Type B pancreatic cell (in vitro differentiated cells): Measurements from ENCODE around the gene PCNX3. TPM values are rescaled to one million over a fixed set of nuclear protein-coding genes. Genes with fewer than 3 reads are reported as not detected.

Experiments
- DNase-seq: peaks from one replicate; pipeline ENCODE4 v3.0.0; 2021; ENCODE audit warnings: mixed read lengths; ENCODE audit not compliant: unreplicated experiment; ENCODE audit errors: extremely low spot score
- H3K27ac Mint-ChIP-seq: 2 replicates; pipeline ENCODE4 v1.8.0; 2021; ENCODE audit warnings: mild to moderate bottlenecking, mixed read lengths
- H3K27me3 Mint-ChIP-seq: 2 replicates; pipeline ENCODE4 v1.8.0; 2021; ENCODE audit warnings: mixed read lengths
- H3K36me3 Mint-ChIP-seq: 2 replicates; pipeline ENCODE4 v1.8.0; 2021; ENCODE audit warnings: mixed read lengths
- H3K4me1 Mint-ChIP-seq: one replicate; pipeline ENCODE4 v1.8.0; 2021; ENCODE audit warnings: mixed read lengths; ENCODE audit not compliant: unreplicated experiment
- H3K4me3 Mint-ChIP-seq: 2 replicates; pipeline ENCODE4 v1.8.0; 2021; ENCODE audit warnings: mild to moderate bottlenecking, mixed read lengths
- H3K9me3 Mint-ChIP-seq: 2 replicates; pipeline ENCODE4 v1.8.0; 2021; ENCODE audit warnings: mixed read lengths
- total RNA-seq: library from RNA; stranded (reverse); gene quantifications from 2 replicates; pipeline ENCODE4 v1.2.1, GENCODE V29; 2021; ENCODE audit warnings: low replicate concordance
- TF ChIP-seq, protein P1 (sequence below): fragments of 200-600 bp; sonication (generic); conservative IDR thresholded peaks from 2 replicates; pipeline ENCODE4 v1.5.0; 2021; ENCODE audit warnings: antibody characterized with exemption, mild to moderate bottlenecking

The PCNX3 gene
- total RNA-seq, 1 donor from 2014 or later, result 44.9 TPM

DNA sequence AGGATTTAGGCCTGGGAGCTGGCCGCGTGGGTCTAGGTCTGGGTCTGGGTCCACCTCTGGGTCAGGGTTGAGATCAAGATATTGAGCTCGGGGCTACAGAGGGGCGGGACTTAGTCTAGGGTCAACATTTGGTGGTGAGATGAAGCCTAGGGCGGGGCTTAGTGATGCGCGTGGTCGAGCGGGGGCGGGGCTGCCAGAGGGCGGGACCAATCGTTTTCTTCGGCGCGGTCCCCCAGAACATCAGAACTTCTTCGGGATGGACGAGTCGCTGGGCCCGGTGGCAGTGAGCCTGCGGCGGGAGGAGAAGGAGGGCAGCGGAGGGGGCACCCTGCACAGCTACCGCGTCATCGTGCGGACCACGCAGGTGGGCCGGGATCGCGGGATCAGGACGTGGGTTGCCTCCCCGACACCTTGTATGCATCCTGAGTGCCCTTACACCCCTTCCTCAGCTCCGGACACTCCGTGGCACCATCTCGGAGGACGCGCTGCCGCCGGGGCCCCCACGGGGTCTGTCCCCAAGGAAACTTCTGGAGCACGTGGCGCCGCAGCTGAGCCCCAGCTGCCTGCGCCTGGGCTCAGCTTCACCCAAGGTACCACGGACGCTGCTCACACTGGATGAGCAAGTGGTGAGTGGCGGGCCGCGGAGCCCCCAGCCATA lies 26.6 kb downstream of the PCNX3 start:
- peaks cover 13% of the 10 kb centered on the region for H3K4me1 Mint-ChIP-seq
- no peaks in the 10 kb centered on the region for H3K9me3 Mint-ChIP-seq
- TF ChIP-seq, protein P1, sequence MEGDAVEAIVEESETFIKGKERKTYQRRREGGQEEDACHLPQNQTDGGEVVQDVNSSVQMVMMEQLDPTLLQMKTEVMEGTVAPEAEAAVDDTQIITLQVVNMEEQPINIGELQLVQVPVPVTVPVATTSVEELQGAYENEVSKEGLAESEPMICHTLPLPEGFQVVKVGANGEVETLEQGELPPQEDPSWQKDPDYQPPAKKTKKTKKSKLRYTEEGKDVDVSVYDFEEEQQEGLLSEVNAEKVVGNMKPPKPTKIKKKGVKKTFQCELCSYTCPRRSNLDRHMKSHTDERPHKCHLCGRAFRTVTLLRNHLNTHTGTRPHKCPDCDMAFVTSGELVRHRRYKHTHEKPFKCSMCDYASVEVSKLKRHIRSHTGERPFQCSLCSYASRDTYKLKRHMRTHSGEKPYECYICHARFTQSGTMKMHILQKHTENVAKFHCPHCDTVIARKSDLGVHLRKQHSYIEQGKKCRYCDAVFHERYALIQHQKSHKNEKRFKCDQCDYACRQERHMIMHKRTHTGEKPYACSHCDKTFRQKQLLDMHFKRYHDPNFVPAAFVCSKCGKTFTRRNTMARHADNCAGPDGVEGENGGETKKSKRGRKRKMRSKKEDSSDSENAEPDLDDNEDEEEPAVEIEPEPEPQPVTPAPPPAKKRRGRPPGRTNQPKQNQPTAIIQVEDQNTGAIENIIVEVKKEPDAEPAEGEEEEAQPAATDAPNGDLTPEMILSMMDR, result no peak
- peak overlapping the region; percentile 57 for H3K4me3 Mint-ChIP-seq
- no peak overlapping the region for H3K27ac Mint-ChIP-seq
- H3K36me3 Mint-ChIP-seq, result no peaks in the 10 kb centered on the region
- DNase-seq, result no peak
- H3K27me3 Mint-ChIP-seq, result peaks cover 3% of the 10 kb centered on the region

DNA sequence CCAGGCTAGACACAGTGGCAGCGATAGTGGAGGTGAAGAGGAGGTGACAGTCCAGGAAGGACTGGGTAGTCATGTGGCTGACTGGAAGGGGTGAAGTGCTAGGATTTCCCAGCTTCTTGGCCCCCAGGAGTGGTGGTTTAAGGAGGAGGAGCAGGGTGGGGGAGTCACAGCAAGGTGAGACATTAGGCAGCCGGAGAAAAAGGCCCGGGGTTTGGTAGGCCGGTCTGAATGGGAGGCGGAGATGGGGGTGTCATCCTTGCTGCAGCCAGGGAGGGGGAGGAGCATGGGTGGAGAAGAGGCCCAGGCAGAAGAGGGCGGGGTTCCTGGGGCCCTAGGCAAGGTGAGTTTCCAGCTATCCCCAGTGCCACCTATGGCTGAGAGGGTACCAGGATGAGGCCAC lies 28.4 kb downstream of the PCNX3 start:
- DNase-seq, result no peak

DNA sequence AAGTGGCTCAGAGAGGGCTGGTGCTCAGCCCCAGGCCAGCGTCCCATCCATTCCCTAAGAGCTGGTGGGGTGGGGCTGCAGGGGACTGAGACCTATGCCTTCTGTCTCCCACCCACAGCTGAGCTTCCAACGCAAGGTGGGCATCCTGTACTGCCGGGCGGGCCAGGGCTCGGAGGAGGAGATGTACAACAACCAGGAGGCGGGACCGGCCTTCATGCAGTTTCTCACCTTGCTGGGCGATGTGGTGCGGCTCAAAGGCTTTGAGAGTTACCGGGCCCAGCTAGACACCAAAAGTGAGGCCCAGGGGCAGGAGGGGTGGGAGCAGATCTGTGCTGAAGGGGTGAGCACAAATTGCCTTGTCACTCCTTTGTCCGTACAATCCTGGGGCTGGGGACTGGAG lies 29.3 kb downstream of the PCNX3 start:
- Mint-ChIP-seq H3K27me3 (peaks cover 3% of the 10 kb centered on the region), H3K36me3 (no peaks in the 10 kb centered on the region), H3K4me3 (no peak overlapping the region), H3K27ac (no peak overlapping the region), H3K4me1 (peaks cover 9% of the 10 kb centered on the region), H3K9me3 (no peaks in the 10 kb centered on the region)
- DNase-seq, result no peak
- TF ChIP-seq, protein P1, result no peak

More for the DNA sequence above, 28.4 kb downstream of the PCNX3 start:
- H3K27me3 Mint-ChIP-seq, result peaks cover 3% of the 10 kb centered on the region
- H3K36me3 Mint-ChIP-seq, result no peaks in the 10 kb centered on the region
- no peak overlapping the region for H3K27ac Mint-ChIP-seq
- peaks cover 9% of the 10 kb centered on the region for H3K4me1 Mint-ChIP-seq
- no peaks in the 10 kb centered on the region for H3K9me3 Mint-ChIP-seq
- TF ChIP-seq, protein P1, result no peak
- peak overlapping the region; percentile 69 for H3K4me3 Mint-ChIP-seq

DNA sequence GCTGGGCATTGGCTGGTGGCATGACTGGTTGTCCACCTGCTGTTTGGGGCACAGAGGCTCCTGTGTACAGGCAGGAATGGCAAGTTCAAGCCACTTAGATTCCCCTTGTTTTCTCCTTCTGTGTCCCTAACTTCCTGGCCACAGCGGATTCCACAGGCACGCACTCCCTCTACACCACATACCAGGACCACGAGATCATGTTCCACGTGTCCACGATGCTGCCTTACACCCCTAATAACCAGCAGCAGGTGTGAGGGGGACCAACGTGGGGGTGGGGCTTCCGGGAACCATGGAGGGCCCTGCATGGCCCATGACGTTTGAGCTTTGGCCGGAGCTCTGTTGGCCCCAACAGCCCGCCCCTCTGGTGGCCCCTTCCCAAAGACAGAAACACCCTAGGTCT lies 30.1 kb downstream of the PCNX3 start:
- Mint-ChIP-seq H3K4me1 (peaks cover 9% of the 10 kb centered on the region), H3K36me3 (no peaks in the 10 kb centered on the region), H3K9me3 (no peaks in the 10 kb centered on the region), H3K27ac (peak overlapping the region; percentile 58), H3K27me3 (peaks cover 3% of the 10 kb centered on the region), H3K4me3 (peak overlapping the region; percentile 28)
- TF ChIP-seq, protein P1, result no peak
- DNase-seq, result no peak

DNA sequence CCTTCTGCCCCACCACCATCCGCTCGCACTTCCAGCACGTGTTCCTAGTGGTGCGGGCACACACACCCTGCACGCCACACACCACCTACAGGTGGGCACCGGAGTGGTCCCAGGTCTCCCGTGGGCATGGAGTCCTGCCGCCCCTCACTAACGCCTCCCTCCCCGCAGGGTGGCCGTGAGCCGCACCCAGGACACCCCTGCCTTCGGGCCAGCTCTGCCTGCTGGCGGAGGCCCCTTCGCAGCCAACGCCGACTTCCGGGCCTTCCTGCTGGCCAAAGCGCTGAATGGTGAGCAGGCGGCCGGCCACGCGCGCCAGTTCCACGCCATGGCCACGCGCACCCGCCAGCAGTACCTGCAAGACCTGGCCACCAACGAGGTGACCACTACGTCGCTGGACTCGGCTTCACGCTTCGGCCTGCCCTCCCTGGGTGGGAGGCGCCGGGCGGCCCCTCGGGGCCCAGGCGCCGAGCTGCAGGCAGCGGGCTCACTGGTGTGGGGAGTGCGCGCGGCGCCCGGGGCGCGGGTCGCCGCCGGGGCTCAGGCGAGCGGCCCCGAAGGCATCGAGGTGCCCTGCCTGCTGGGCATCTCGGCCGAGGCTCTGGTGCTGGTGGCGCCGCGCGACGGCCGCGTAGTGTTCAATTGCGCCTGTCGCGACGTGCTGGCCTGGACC lies 30.8 kb downstream of the PCNX3 start:
- H3K9me3 Mint-ChIP-seq, result no peaks in the 10 kb centered on the region
- peaks cover 10% of the 10 kb centered on the region for H3K4me1 Mint-ChIP-seq
- peaks cover 3% of the 10 kb centered on the region for H3K27me3 Mint-ChIP-seq
- no peak overlapping the region for H3K4me3 Mint-ChIP-seq
- no peak overlapping the region for H3K27ac Mint-ChIP-seq
- no peak for DNase-seq
- no peaks in the 10 kb centered on the region for H3K36me3 Mint-ChIP-seq
- TF ChIP-seq, protein P1, result no peak
